IMR-90 (cell line): ENCODE results near the gene WDR17.

Source experiments
- BHLHE40 ChIP-seq: fragments of 150-350 bp; IDR thresholded peaks from 2 replicates; pipeline ENCODE4 v1.6.1; 2016; ENCODE audit warnings: mild to moderate bottlenecking, low read depth, low read length
- CHD1 ChIP-seq: IDR thresholded peaks from 2 replicates; pipeline ENCODE4 v1.6.1; 2012; ENCODE audit warnings: low read depth, low read length, improper control_type of control experiment
- MAFK ChIP-seq: IDR thresholded peaks from 2 replicates; pipeline ENCODE4 v1.6.1; 2012; ENCODE audit warnings: low read depth, low read length, improper control_type of control experiment
- MAZ ChIP-seq: IDR thresholded peaks from 2 replicates; pipeline ENCODE4 v1.6.1; 2012; ENCODE audit warnings: low read depth, mild to moderate bottlenecking, low read length, improper control_type of control experiment, moderate library complexity, borderline replicate concordance
- MXI1 ChIP-seq: IDR thresholded peaks from 2 replicates; pipeline ENCODE4 v1.6.1; 2012; ENCODE audit warnings: low read depth, mild to moderate bottlenecking, low read length, moderate library complexity, borderline replicate concordance
- NFE2L2 ChIP-seq: fragments of 150-350 bp; IDR thresholded peaks from 2 replicates; pipeline ENCODE4 v1.6.1; 2016; ENCODE audit warnings: low read depth, mild to moderate bottlenecking, low read length
- POLR2A ChIP-seq: IDR thresholded peaks from 2 replicates; pipeline ENCODE4 v1.6.1; 2012; ENCODE audit warnings: mild to moderate bottlenecking, low read depth, low read length
- RAD21 ChIP-seq: IDR thresholded peaks from 2 replicates; pipeline ENCODE4 v1.6.1; 2012; ENCODE audit warnings: low read length, improper control_type of control experiment
- RCOR1 ChIP-seq: IDR thresholded peaks from 2 replicates; pipeline ENCODE4 v1.6.1; 2012; ENCODE audit warnings: mild to moderate bottlenecking, low read length, improper control_type of control experiment; ENCODE audit not compliant: insufficient replicate concordance
- RFX5 ChIP-seq: IDR thresholded peaks from 2 replicates; pipeline ENCODE4 v1.8.0; 2012; ENCODE audit warnings: low read depth, mild to moderate bottlenecking, low read length, moderate library complexity
- SMC3 ChIP-seq: fragments of 150-350 bp; IDR thresholded peaks from 2 replicates; pipeline ENCODE4 v1.6.1; 2016; ENCODE audit warnings: low read depth, mild to moderate bottlenecking, antibody characterized with exemption, low read length, moderate library complexity
- USF2 ChIP-seq: fragments of 150-350 bp; IDR thresholded peaks from 2 replicates; pipeline ENCODE4 v1.6.1; 2017; ENCODE audit warnings: mild to moderate bottlenecking, antibody characterized with exemption, low read length, low read depth
- TF ChIP-seq, protein P1 (sequence below): conservative IDR thresholded peaks from 2 replicates; pipeline ENCODE4 v1.5.1; 2012; ENCODE audit warnings: mild to moderate bottlenecking, low read depth, low read length, improper control_type of control experiment

DNA sequence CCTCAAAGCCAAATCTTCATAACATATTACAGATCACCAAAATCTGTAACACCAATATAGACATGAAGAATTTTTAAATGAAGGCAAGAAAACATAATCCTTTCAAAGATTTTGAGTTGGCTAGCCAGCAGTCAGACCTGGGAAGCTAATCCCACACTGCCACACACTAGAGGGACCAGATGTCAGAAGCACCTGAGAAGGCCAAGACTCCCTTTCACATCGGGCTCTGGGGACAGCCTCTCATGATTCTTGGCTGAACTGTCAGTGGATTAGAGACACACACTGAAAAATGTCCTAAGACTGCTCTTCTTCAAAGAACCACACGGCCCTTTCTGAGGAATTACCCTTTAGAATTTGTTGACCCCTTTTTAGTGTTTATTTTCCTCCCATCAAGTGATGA, 157.9 kb downstream of the WDR17 start:
- TF ChIP-seq, protein P1, sequence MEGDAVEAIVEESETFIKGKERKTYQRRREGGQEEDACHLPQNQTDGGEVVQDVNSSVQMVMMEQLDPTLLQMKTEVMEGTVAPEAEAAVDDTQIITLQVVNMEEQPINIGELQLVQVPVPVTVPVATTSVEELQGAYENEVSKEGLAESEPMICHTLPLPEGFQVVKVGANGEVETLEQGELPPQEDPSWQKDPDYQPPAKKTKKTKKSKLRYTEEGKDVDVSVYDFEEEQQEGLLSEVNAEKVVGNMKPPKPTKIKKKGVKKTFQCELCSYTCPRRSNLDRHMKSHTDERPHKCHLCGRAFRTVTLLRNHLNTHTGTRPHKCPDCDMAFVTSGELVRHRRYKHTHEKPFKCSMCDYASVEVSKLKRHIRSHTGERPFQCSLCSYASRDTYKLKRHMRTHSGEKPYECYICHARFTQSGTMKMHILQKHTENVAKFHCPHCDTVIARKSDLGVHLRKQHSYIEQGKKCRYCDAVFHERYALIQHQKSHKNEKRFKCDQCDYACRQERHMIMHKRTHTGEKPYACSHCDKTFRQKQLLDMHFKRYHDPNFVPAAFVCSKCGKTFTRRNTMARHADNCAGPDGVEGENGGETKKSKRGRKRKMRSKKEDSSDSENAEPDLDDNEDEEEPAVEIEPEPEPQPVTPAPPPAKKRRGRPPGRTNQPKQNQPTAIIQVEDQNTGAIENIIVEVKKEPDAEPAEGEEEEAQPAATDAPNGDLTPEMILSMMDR, result no peak
- TF ChIP-seq POLR2A, result no peak
- no peak for TF ChIP-seq NFE2L2
- no peak for TF ChIP-seq BHLHE40
- no peak for TF ChIP-seq RCOR1
- TF ChIP-seq RAD21, result no peak
- TF ChIP-seq USF2, result no peak
- TF ChIP-seq MAFK, result no peak
- no peak for TF ChIP-seq RFX5
- TF ChIP-seq CHD1, result no peak
- no peak for TF ChIP-seq MXI1
- TF ChIP-seq MAZ, result no peak
- TF ChIP-seq SMC3, result no peak
